T-helper 2 cell (primary cell): ENCODE data around the gene CHST13.
"Not testable (repeated sequence)": the region's sequence is repeated elsewhere in the genome, so short reads cannot be mapped to it uniquely, and the experiment has no call there.

Source experiments
- DNase-seq, 5 experiments: peaks; one replicate each; pipeline versions ENCODE4 v3.0.0 to v3.0.0-alpha.2; 2012 to 2022

The CHST13 gene

GRCh38 chr3:126527006-126527405, 3.1 kb downstream of the CHST13 start:
- no peak for DNase-seq

GRCh38 chr3:126527455-126528211, 3.7 kb downstream of the CHST13 start:
- no peak for DNase-seq

- DNase-seq: no peak
Measured at GRCh38 chr3:126528419-126528799, 4.5 kb downstream of the CHST13 start.

GRCh38 chr3:126528800-126529541, 5.0 kb downstream of the CHST13 start:
- no peak for DNase-seq

GRCh38 chr3:126529585-126530170, 5.7 kb downstream of the CHST13 start:
- DNase-seq: no peak

- no peak for DNase-seq
Measured at GRCh38 chr3:126530171-126531050, 6.5 kb downstream of the CHST13 start.

- no peak for DNase-seq
Measured at GRCh38 chr3:126531051-126531330, 7.0 kb downstream of the CHST13 start.

- DNase-seq: no peak
Measured at GRCh38 chr3:126533506-126533905, 9.6 kb downstream of the CHST13 start.

GRCh38 chr3:126534716-126535115, 10.8 kb downstream of the CHST13 start:
- DNase-seq: not testable (repeated sequence)

GRCh38 chr3:126535636-126536035, 11.7 kb downstream of the CHST13 start:
- no peak for DNase-seq

GRCh38 chr3:126536126-126536525, 12.2 kb downstream of the CHST13 start:
- DNase-seq: no peak

GRCh38 chr3:126537116-126537729, 13.3 kb downstream of the CHST13 start:
- DNase-seq: no peak

GRCh38 chr3:126537730-126538281, 13.9 kb downstream of the CHST13 start:
- peak in 1 of 5 experiments; percentile 1 for DNase-seq

GRCh38 chr3:126538316-126538715, 14.4 kb downstream of the CHST13 start:
- no peak for DNase-seq

GRCh38 chr3:126538966-126539365, 15.0 kb downstream of the CHST13 start:
- DNase-seq: no peak

- peak in 1 of 5 experiments; percentile 13 for DNase-seq
Measured at GRCh38 chr3:126539558-126540250, 15.7 kb downstream of the CHST13 start.

GRCh38 chr3:126540342-126540849, 16.4 kb downstream of the CHST13 start:
- DNase-seq: peak in 1 of 5 experiments; percentile 11

- peak in 1 of 5 experiments; percentile 1 for DNase-seq
Measured at GRCh38 chr3:126540951-126541627, 17.1 kb downstream of the CHST13 start.

GRCh38 chr3:126541628-126542339, 17.8 kb downstream of the CHST13 start:
- no peak for DNase-seq
